Putamen (tissue), 1 donor: ENCODE results near the gene COL15A1.
A peak's percentile ranks its signal among the peaks of the same experiment; 100 is the strongest.

Source experiments
- DNase-seq: peaks from one replicate; pipeline ENCODE4 v3.0.0-alpha.2; 2016; ENCODE audit warnings: low spot score

The COL15A1 gene

GRCh38 chr9:99037769-99038483 lies 94.2 kb downstream of the COL15A1 start:
- DNase-seq: no peak

- DNase-seq: no peak
Observed at GRCh38 chr9:99038484-99038820, 94.7 kb downstream of the COL15A1 start.

- DNase-seq: no peak
Observed at GRCh38 chr9:99039505-99040182, 95.9 kb downstream of the COL15A1 start.

DNA sequence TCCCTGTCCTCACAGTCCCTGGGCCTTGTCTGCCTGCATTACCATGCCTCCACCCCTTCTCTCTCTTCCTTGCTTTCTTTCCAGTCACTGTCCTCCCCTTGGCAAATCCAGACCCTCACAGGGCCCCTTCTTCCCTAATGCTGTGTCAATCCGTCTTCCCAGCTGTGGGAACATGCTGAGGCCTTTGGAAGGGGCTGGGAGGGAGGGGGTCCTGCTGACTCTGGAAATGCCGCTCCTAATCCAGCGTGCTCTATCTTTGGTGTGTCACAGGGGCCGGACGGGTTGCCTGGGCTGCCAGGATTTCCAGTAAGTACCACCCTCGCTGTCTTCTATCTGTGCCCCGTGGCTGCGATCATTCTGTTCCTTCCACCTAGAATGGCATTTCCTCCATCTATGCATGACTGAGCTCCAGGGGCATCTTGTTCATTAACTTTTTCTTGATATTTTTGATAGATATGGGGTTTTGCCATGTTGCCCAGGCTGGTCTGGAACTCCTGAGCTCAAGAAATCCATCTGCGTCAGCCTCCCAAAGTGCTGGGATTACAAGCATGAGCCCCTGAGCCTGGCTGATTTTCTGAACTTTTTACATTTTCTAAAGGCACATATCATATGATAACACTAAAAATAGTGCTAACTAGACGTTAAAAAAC lies 96.7 kb downstream of the COL15A1 start:
- no peak for DNase-seq

DNA sequence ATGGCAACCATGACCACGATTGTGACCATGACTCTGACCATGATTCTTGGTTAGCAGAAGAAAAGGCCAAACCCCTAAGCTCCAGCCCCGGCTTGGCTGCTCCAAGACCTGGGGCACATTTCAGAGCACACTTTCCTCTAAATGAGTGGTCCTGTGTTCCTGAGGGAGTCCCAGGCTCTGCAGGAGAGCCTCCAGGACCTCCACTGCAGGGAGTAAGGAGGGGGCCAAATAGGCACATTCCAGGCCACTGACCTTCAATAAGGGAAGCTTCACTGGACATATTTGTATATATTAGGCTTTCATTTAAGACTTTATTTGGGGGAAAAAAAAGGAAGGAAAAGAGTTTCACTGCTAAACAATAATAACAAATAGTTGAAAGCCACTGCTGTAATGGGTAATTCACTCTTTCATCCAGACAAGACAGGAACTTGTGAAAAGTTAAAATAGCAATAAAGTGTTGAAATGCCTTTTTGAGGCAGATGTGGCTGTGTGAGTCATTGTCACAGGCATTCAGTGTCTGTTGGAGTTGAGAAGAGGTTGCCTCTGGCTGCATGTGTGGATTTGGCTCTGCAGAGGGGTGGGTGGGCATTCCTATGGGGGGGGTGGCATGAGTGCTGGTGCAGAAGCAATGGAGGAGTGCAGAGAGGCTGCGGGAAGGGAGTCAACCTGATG lies 97.3 kb downstream of the COL15A1 start:
- DNase-seq: peak; percentile 38

GRCh38 chr9:99041618-99042017 lies 97.9 kb downstream of the COL15A1 start:
- DNase-seq: no peak

DNA sequence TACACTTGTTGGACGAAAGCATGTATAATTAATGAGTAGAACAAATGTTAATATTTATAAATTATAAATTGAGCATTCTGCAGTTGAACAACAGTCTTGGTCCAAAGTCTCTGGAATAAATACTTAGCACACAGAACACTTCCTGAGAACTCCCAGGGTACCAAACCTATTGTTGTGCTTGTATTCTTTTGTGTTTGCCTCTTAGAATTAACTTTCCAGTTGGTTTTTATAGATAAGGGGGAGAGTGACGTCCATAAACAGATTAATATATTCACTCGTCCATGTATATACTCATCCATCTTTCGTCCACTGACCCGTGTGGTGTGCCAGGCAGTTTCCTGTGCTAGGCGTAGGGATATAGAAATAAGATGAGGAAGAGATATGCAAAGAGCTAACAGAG lies 98.9 kb downstream of the COL15A1 start:
- DNase-seq: no peak

- no peak for DNase-seq
Observed at GRCh38 chr9:99044827-99045226, 101.1 kb downstream of the COL15A1 start.

DNA sequence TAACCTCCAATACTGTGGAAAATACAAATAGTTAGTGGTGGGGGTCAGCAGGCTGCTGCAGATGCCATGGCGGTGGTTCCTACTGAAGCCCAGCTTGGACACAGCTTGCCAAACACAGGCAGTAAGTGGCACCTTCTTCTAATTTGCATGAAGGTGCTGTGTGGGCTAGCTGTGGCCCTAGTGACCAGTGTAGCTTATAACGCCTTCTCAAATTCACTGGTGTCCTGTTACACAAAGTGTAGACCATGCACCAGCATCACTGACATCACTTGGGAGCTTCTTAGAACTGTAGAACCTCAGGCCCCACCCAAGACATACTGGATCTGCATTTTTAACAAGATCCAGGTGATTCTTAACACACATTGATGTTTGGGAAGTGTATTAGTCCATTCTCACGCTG lies 102.4 kb downstream of the COL15A1 start:
- DNase-seq: no peak

GRCh38 chr9:99046542-99047071 lies 102.9 kb downstream of the COL15A1 start:
- DNase-seq: no peak

GRCh38 chr9:99049228-99049627 lies 105.5 kb downstream of the COL15A1 start:
- no peak for DNase-seq

DNA sequence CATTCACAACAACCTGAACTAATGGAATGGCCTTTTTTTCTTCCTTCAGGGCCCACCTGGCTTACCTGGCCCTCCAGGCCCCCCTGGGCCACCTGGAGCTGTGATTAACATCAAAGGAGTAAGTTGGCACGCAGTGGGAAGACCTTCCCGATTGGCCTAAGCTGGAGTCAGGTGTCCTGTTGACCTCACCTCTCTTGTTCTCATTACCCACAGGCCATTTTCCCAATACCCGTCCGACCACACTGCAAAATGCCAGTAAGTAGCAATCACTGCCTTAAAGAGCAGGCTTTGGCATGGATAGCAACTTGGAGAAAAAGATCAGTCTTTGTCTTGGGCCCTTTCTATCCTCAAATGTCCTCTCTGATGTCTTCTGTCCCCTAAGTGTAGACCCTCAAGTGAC lies 105.9 kb downstream of the COL15A1 start:
- no peak for DNase-seq

DNA sequence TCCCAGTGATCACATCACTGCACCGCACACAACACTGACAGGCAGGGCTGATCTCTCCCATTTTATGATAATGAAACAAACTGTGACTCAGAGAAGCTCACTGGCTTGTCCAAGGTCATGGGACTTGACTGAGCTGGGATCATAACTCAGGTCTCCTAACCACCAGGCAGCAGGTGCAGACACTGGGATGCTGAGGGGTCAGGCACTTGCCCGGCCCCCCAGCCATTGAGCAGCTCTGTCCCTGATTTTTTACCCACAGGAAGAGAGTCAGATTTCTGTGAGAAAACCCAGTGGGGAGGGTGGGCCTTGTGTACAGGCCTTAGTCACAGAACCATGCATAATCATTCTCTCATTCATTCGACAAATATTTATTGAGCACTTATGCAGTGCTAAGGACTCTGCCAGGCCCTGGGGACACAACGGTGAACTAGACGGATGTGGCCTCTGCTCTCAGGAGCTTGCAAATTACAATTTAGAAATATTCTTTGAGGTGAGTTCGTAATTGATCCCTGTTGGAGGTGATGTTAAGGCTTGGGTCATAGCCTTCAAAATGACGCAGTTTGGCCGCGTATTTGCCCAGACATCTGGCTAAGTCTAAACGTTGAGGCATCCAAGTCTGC lies 106.7 kb downstream of the COL15A1 start:
- DNase-seq: no peak

DNA sequence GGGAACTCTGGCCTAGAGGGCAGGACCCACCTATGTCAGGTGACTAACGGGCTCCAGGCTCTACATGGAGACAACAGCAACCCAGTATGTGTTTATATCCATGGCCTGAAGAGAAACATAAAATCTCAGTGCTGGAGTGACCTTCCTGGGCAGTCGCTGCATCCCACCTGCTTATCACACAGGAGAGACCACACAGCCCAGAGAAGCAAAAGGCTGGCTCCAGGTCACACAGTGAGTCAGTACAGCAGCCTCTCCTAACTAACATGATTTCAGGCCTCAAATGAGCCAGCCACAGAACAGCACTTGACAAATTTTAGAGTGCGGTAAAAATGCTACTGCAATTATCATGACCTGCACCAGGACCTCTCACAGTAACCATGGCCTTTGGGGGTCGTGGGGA lies 107.2 kb downstream of the COL15A1 start:
- no peak for DNase-seq

DNA sequence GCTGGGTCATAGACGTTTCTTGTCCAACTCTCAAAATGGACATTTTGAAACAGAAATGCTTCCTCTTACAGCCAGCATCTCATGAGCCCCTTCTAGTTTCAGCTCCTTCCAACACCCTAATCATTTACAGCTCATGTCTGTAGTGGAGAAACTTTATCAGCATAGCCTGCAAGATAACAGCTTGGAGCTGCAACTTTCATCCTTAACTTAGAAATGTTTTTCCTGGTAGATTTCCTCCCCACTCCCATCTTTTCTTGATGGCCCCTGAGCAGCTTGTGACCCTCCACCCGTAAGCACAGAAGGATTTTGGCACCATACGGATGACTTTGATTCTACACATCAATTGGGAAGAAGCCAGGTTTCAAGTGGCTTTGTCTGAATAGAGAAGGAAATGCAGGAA lies 107.7 kb downstream of the COL15A1 start:
- DNase-seq: no peak

DNA sequence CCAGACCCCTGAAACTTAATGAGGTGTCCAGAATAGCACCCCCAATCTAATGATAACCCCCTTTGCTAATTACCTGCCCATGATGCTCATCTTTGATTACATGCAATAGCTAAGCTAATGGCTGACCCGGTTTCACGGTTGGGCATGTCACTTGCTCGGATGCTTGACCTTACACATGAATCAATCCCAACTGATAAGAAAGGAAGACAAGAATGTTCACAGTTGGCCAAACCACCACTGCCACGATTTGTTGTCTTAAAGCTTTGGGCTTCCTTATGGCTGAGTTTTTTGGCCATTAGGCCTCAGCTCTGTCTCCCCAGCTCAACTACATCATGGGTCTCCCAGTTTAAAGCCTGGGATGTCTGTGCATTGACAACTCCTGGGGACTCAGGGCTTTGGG lies 108.1 kb downstream of the COL15A1 start:
- DNase-seq: no peak

DNA sequence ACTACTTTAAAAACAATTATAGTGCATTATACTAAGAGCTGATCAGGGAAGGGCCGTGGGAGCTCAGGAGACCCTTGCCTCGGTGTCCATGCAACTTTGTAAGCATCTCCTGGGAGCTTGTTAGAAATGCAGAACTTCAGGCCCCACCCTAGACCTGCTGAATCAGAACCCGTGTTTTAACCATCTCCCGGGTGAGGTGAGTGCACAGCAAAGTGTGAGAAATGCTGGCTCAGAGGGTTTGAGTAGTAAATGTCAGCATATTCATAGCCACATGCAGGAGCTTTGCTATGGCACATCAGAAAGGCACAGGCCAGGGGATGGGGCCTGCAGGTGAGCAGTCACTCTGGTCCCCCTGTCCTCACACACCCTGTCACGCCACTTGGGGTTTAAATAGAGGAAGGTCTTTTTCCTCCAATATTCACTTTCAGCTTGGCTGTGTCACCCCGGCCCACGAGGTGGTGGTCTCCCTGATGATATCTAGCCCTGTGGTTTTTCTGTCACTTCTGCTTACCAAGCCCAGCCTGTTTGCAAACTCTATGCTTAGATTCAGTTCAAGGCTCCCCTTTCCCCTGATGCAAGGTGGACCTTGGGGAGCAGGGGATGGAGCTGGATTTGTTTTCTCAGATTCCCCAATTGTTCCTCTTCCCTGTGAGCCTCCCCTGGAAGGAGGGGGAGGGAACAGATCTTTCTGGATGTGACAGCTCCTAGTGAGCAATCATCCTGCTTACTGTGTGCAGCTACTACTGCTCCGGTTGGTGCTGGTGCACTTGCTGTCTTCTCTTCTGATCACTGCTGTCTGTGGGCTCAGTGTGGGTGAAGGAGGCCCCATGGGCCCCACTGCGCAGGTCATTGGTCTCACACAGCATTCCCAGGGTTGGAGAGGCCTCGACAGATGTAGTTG lies 109.4 kb downstream of the COL15A1 start:
- DNase-seq: peak; percentile 50

DNA sequence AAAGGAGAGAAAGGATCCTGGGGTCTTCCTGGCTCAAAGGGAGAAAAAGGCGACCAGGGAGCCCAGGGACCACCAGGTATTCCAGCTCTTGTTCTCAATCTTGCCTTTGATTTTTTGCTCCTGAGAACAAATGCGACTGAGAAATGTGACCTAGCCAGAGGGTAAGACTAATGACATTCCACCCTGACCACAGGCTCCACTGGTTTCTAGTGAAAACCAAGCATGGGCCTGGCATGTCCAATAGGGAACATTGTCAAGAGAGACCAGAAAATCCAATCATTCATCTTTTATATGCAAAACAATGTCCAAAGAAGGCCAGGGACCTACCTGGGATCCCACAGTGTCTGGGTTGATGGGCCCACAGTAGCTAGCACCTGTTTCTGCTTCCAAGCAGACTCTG lies 110.9 kb downstream of the COL15A1 start:
- no peak for DNase-seq

DNA sequence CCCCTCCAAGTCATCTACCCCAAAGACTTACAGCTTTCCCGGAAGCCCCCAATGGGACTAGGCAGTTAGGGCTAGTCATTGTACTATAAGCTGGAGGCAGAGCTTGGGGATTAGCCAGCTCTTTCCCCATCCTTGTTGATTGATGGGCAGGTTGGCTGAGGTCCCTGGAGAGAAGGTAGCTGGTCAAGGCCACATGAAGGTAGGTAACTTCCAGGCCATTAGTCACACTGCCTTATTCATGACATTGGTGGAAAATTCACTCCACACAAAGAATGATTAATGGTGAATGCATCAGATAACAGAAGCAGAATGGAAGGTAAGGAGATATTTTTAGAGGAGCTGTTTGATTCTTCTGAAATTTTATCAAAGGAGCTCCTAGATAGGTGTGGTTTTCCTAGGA lies 111.7 kb downstream of the COL15A1 start:
- DNase-seq: no peak

DNA sequence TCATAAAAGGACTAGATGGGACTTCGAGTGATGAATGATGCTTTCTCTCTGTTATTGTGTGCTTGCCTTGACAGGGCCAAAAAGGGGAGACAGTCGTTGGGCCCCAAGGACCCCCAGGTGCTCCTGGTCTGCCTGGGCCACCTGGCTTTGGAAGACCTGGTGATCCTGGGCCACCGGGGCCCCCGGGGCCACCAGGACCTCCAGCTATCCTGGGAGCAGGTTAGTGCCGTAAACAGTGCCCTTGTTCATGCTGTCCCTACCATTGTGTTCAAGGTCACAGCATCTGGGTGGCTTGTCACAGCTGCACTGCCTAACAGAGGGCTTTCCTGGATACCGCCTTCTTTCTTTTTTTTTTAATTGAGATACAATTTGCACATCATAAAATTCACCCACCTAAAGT lies 112.5 kb downstream of the COL15A1 start:
- DNase-seq: no peak
